Measurements from ENCODE around the gene SUN1. TPM values are rescaled to one million over a fixed set of nuclear protein-coding genes. Genes with fewer than 3 reads are reported as not detected.

SUN1 gene
- polyA plus RNA-seq, 3 donors = 44.2 to 154 (median 51.5) TPM

DNA sequence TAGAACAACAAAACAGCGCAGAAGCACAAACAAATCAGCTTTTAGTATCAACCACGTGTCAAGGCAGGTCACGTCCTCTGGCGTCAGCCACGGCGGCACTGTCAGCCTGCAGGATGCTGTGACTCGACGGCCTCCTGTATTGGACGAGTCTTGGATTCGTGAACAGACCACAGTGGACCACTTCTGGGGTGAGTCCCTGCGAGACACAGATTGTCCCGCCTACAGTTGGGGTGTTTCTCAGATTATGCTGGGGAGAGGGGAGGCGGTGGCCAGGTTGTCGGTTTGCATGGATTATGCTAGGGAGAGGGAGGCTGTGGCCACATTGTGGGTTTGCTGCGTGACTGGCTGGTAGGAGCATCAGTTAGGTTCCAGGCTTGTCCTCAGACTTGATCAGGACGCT, 9.7 kb downstream of the SUN1 start:
- no peak overlapping the region for H3K9ac ChIP-seq (ENCODE audit: insufficient read depth, low read length, poor library complexity, severe bottlenecking)
- DNase-seq = no peak
- H2AFZ ChIP-seq (ENCODE audit: insufficient read depth, low read depth, low read length, poor library complexity, severe bottlenecking) = no peak overlapping the region
- H3K27ac Mint-ChIP-seq = peak overlapping the region in 1 of 7 donors; percentile 46
- no peaks in the 10 kb centered on the region for H3K79me2 ChIP-seq (ENCODE audit: insufficient read depth, low read length)
- no peak overlapping the region for H3K4me2 ChIP-seq (replicated peaks; ENCODE audit: extremely low read depth, low read length, poor library complexity, severe bottlenecking)
- no peak overlapping the region for H3K4me3 Mint-ChIP-seq
- no peaks in the 10 kb centered on the region for H3K4me1 Mint-ChIP-seq
- WGBS (ENCODE audit: insufficient coverage) = 95% methylated on average over 15 of the region's 16 CpGs
- peaks cover 2 to 3% (median 2%) of the 10 kb centered on the region in 3 donors for H3K27me3 Mint-ChIP-seq (ENCODE audit: low read depth in 3 of 3)
- intact Hi-C loops (cut with micrococcal nuclease) = no loop called here
- no peak overlapping the region for H3K4me3 ChIP-seq (replicated peaks in 1 of 3; ENCODE audit: low read depth in 2 of 3, low read length in 3 of 3)
- H3K27ac ChIP-seq (ENCODE audit: low read depth in 1 of 2, low read length in 2 of 2) = no peak overlapping the region
- peaks cover 78 to 97% of the 10 kb centered on the region in 2 donors for H3K36me3 Mint-ChIP-seq
- TF ChIP-seq, protein P1, sequence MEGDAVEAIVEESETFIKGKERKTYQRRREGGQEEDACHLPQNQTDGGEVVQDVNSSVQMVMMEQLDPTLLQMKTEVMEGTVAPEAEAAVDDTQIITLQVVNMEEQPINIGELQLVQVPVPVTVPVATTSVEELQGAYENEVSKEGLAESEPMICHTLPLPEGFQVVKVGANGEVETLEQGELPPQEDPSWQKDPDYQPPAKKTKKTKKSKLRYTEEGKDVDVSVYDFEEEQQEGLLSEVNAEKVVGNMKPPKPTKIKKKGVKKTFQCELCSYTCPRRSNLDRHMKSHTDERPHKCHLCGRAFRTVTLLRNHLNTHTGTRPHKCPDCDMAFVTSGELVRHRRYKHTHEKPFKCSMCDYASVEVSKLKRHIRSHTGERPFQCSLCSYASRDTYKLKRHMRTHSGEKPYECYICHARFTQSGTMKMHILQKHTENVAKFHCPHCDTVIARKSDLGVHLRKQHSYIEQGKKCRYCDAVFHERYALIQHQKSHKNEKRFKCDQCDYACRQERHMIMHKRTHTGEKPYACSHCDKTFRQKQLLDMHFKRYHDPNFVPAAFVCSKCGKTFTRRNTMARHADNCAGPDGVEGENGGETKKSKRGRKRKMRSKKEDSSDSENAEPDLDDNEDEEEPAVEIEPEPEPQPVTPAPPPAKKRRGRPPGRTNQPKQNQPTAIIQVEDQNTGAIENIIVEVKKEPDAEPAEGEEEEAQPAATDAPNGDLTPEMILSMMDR (IDR thresholded peaks at IDR 0.05) = no peak
- peaks cover 3 to 7% of the 10 kb centered on the region in 2 donors for H3K9me3 ChIP-seq (replicated peaks in 1 of 2; ENCODE audit: control insufficient read depth in 1 of 2, insufficient read depth in 1 of 2, low read length in 2 of 2)
- H3K4me1 ChIP-seq (ENCODE audit: control insufficient read depth in 1 of 2, insufficient read depth in 2 of 2, low read length in 2 of 2) = no peaks in the 10 kb centered on the region
- peaks cover 0 to 19% (median 6%) of the 10 kb centered on the region in 7 donors for H3K9me3 Mint-ChIP-seq
- no peaks in the 10 kb centered on the region for H3K27me3 ChIP-seq (ENCODE audit: control insufficient read depth in 2 of 2, insufficient read depth in 2 of 2, low read length in 2 of 2)
- H4K20me1 ChIP-seq (ENCODE audit: insufficient read depth, low read length) = peaks cover 19% of the 10 kb centered on the region
- peaks cover 56 to 85% of the 10 kb centered on the region in 2 donors for H3K36me3 ChIP-seq (replicated peaks in 1 of 2; ENCODE audit: control insufficient read depth in 1 of 2, insufficient read depth in 2 of 2, low read length in 2 of 2)

DNA sequence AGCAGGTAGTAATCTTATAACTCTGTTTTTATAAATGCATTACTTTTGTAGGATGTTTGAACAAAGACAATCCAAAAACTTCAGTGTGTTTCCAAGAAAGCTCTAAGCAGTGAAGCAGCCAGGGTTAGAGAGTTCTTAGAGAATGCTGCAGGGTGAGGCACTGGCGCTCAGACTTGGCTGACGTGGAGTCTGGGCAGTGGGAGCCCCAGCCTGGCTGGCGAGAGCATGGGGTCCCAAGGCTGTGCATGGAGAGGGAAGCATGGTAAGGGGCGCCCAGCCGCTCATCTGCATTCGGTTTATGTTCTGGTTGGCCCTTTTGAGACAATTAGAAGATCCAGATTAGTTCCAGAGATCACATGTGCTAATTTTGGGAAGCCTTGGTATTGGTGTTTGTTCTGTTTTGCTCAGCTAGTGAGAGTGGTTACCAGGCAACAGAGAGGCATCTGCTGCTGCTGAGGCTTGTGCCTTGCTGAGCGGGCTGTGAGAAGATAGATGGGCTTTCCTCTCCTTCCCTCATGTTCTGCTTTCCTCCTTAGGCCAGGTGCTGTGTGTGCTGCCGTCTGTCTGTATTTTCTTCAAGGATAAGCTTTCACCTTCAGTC, 10.3 kb downstream of the SUN1 start:
- H3K4me3 Mint-ChIP-seq = no peak overlapping the region
- H3K27me3 ChIP-seq (ENCODE audit: control insufficient read depth in 2 of 2, insufficient read depth in 2 of 2, low read length in 2 of 2) = no peaks in the 10 kb centered on the region
- no peaks in the 10 kb centered on the region for H3K4me1 Mint-ChIP-seq
- H3K27ac Mint-ChIP-seq = no peak overlapping the region
- intact Hi-C loops (cut with micrococcal nuclease) = no loop called here
- H3K4me2 ChIP-seq (replicated peaks; ENCODE audit: extremely low read depth, low read length, poor library complexity, severe bottlenecking) = no peak overlapping the region
- no peak overlapping the region for H3K9ac ChIP-seq (ENCODE audit: insufficient read depth, low read length, poor library complexity, severe bottlenecking)
- TF ChIP-seq, protein P1 (IDR thresholded peaks at IDR 0.05) = no peak
- no peaks in the 10 kb centered on the region for H3K4me1 ChIP-seq (ENCODE audit: control insufficient read depth in 1 of 2, insufficient read depth in 2 of 2, low read length in 2 of 2)
- H4K20me1 ChIP-seq (ENCODE audit: insufficient read depth, low read length) = peaks cover 13% of the 10 kb centered on the region
- peaks cover 0 to 21% (median 7%) of the 10 kb centered on the region in 7 donors for H3K9me3 Mint-ChIP-seq
- H3K27me3 Mint-ChIP-seq (ENCODE audit: low read depth in 3 of 3) = peaks cover 2 to 3% (median 2%) of the 10 kb centered on the region in 3 donors
- WGBS (ENCODE audit: insufficient coverage) = 100% methylated on average over 5 of the region's 8 CpGs
- peaks cover 53 to 79% of the 10 kb centered on the region in 2 donors for H3K36me3 ChIP-seq (replicated peaks in 1 of 2; ENCODE audit: control insufficient read depth in 1 of 2, insufficient read depth in 2 of 2, low read length in 2 of 2)
- no peak for DNase-seq
- no peaks in the 10 kb centered on the region for H3K79me2 ChIP-seq (ENCODE audit: insufficient read depth, low read length)
- no peak overlapping the region for H2AFZ ChIP-seq (ENCODE audit: insufficient read depth, low read depth, low read length, poor library complexity, severe bottlenecking)
- H3K27ac ChIP-seq (ENCODE audit: low read depth in 1 of 2, low read length in 2 of 2) = no peak overlapping the region
- H3K4me3 ChIP-seq (replicated peaks in 1 of 3; ENCODE audit: low read depth in 2 of 3, low read length in 3 of 3) = no peak overlapping the region
- peaks cover 72 to 91% of the 10 kb centered on the region in 2 donors for H3K36me3 Mint-ChIP-seq
- H3K9me3 ChIP-seq (replicated peaks in 1 of 2; ENCODE audit: control insufficient read depth in 1 of 2, insufficient read depth in 1 of 2, low read length in 2 of 2) = peaks cover 3 to 13% of the 10 kb centered on the region in 2 donors
